Hepatocyte (in vitro differentiated cells): ENCODE measurements around the gene AP4E1. TPM values are rescaled to one million over a fixed set of nuclear protein-coding genes. Genes with fewer than 3 reads are reported as not detected.

ENCODE experiments used
- DNase-seq: peaks from one replicate; pipeline ENCODE4 v3.0.0-alpha.2; 2016; ENCODE audit warnings: low spot score
- H2AFZ ChIP-seq: fragments of 200-600 bp; sonication (generic); 2 replicates; pipeline ENCODE4 v1.6.0; 2016; ENCODE audit warnings: antibody characterized with exemption, mild to moderate bottlenecking
- H3K27ac ChIP-seq: fragments of 200-600 bp; sonication (generic); 2 replicates; pipeline ENCODE4 v1.5.1; 2016; ENCODE audit warnings: mild to moderate bottlenecking
- H3K27me3 ChIP-seq: fragments of 200-600 bp; sonication (generic); 2 replicates; pipeline ENCODE4 v1.6.1; 2016
- H3K36me3 ChIP-seq: fragments of 200-600 bp; sonication (generic); replicated peaks from 2 replicates; pipeline ENCODE4 v1.5.1; 2016; ENCODE audit warnings: low read depth; ENCODE audit not compliant: insufficient read depth
- H3K4me1 ChIP-seq: fragments of 200-600 bp; sonication (generic); 2 replicates; pipeline ENCODE4 v1.5.1; 2016; ENCODE audit warnings: mild to moderate bottlenecking, moderate library complexity; ENCODE audit not compliant: insufficient read depth
- H3K4me2 ChIP-seq: fragments of 200-600 bp; sonication (generic); 2 replicates; pipeline ENCODE4 v1.6.0; 2016
- H3K4me3 ChIP-seq: fragments of 200-600 bp; sonication (generic); 2 replicates; pipeline ENCODE4 v1.5.1; 2016; ENCODE audit warnings: mild to moderate bottlenecking
- H3K79me2 ChIP-seq: fragments of 200-600 bp; sonication (generic); 2 replicates; pipeline ENCODE4 v1.6.0; 2017; ENCODE audit warnings: mild to moderate bottlenecking
- H3K9me2 ChIP-seq: fragments of 200-600 bp; sonication (generic); replicated peaks from 2 replicates; pipeline ENCODE4 v1.6.0; 2017; ENCODE audit warnings: mild to moderate bottlenecking; ENCODE audit not compliant: insufficient read depth
- H3K9me3 ChIP-seq: fragments of 200-600 bp; sonication (generic); 2 replicates; pipeline ENCODE4 v1.5.1; 2016; ENCODE audit warnings: low read depth, mild to moderate bottlenecking
- H4K20me1 ChIP-seq: fragments of 200-600 bp; sonication (generic); 2 replicates; pipeline ENCODE4 v1.6.0; 2016; ENCODE audit warnings: mild to moderate bottlenecking; ENCODE audit not compliant: insufficient read depth, poor library complexity, severe bottlenecking
- EZH2 ChIP-seq: fragments of 200-600 bp; sonication (generic); IDR thresholded peaks from 2 replicates; pipeline ENCODE4 v1.6.1; 2016; ENCODE audit warnings: antibody characterized with exemption, mild to moderate bottlenecking, borderline replicate concordance
- EZH2phosphoT487 ChIP-seq: fragments of 200-600 bp; sonication (generic); IDR thresholded peaks from one replicate; pipeline ENCODE4 v1.6.1; 2018; ENCODE audit warnings: antibody characterized with exemption, mild to moderate bottlenecking, low read depth, moderate library complexity; ENCODE audit not compliant: unreplicated experiment, severe bottlenecking
- WGBS: methylation state at CpG from one replicate; pipeline ENCODE4 v1.1.6; 2016; ENCODE audit warnings: low lambda C conversion rate; ENCODE audit errors: missing lambda C conversion rate; 5-methylcytosine and 5-hydroxymethylcytosine counted together
- polyA plus RNA-seq: library from polyadenylated mRNA; unstranded; fragments of >200 nt; fragmentation: Nextera tagmentation; extraction: Ambion mirVana; gene quantifications from 2 replicates; pipeline ENCODE4 v1.2.1, GENCODE V29; 2016
- total RNA-seq: library from RNA; depleted of rRNA; stranded (reverse); fragments of >200 nt; gene quantifications from 2 replicates; pipeline ENCODE4 v1.2.3, GENCODE V29; 2014
- TF ChIP-seq, protein P1 (sequence below): fragments of 200-600 bp; sonication (generic); IDR thresholded peaks from 2 replicates; pipeline ENCODE4 v1.5.1; 2016; ENCODE audit warnings: antibody characterized with exemption, mild to moderate bottlenecking; ENCODE audit not compliant: poor library complexity

AP4E1 gene
- total and polyA plus RNA-seq, 2 experiments from 2014 or later = 1.4 to 12.4 TPM

DNA sequence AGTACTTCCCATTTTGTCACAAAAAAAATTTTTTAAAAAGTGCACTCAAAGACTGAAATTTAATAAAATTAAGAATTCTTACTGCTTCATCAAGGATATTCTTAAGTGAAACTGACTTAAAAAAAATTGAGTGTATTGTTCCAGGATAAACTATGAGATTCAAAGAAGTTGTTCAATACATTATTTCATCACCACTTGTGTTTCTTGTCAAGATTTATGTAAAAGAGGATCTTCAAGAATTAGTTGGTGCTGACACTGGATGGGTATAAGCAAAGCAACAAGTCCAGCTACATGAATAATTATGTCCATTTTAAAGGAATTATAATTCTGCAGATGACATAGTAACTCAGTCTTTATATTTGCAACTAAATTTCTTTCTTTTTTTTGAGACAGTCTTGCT, 4.3 kb upstream of the AP4E1 start:
- Histone ChIP-seq H3K4me2 (no peak overlapping the region), H3K27ac (no peak overlapping the region), H3K9me3 (no peaks in the 10 kb centered on the region), H3K4me1 (no peaks in the 10 kb centered on the region), H4K20me1 (no peaks in the 10 kb centered on the region), H3K27me3 (no peaks in the 10 kb centered on the region), H3K36me3 (no peaks in the 10 kb centered on the region), H3K4me3 (no peak overlapping the region), H3K79me2 (peaks cover under 1% of the 10 kb centered on the region), H2AFZ (no peak overlapping the region), H3K9me2 (no peaks in the 10 kb centered on the region)
- TF ChIP-seq EZH2phosphoT487 = no peak
- TF ChIP-seq, protein P1, sequence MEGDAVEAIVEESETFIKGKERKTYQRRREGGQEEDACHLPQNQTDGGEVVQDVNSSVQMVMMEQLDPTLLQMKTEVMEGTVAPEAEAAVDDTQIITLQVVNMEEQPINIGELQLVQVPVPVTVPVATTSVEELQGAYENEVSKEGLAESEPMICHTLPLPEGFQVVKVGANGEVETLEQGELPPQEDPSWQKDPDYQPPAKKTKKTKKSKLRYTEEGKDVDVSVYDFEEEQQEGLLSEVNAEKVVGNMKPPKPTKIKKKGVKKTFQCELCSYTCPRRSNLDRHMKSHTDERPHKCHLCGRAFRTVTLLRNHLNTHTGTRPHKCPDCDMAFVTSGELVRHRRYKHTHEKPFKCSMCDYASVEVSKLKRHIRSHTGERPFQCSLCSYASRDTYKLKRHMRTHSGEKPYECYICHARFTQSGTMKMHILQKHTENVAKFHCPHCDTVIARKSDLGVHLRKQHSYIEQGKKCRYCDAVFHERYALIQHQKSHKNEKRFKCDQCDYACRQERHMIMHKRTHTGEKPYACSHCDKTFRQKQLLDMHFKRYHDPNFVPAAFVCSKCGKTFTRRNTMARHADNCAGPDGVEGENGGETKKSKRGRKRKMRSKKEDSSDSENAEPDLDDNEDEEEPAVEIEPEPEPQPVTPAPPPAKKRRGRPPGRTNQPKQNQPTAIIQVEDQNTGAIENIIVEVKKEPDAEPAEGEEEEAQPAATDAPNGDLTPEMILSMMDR = no peak
- TF ChIP-seq EZH2 = no peak
- no peak for DNase-seq

DNA sequence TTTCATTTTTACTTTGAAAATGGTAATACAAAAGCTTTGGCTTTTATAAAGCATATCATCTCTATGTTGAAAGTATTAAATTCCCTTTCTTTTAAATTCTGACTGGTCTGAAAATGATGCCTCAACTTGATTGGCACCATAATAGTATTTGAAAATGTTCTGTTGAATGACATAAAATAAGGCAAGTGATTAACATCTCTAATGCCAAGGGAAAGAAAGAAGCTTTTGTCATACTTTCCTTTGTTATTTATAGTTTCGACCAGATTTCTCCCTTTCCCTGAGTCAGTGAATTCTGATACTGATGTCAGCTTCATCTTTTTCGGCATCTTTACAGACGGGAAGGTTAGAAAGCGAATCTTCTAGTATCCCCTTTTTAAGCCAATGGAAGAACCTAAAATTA, 3.4 kb upstream of the AP4E1 start:
- no peaks in the 10 kb centered on the region for H3K36me3 ChIP-seq
- no peak overlapping the region for H3K4me3 ChIP-seq
- no peak overlapping the region for H2AFZ ChIP-seq
- no peak for TF ChIP-seq EZH2
- no peak for TF ChIP-seq EZH2phosphoT487
- TF ChIP-seq, protein P1 = no peak
- no peaks in the 10 kb centered on the region for H3K9me3 ChIP-seq
- no peak overlapping the region for H3K4me2 ChIP-seq
- H3K27ac ChIP-seq = no peak overlapping the region
- H3K4me1 ChIP-seq = peaks cover 6% of the 10 kb centered on the region
- no peak for DNase-seq
- H3K9me2 ChIP-seq = no peaks in the 10 kb centered on the region
- WGBS = 92% methylated on average over 4 of the region's 4 CpGs
- H3K79me2 ChIP-seq = peaks cover 9% of the 10 kb centered on the region
- no peaks in the 10 kb centered on the region for H3K27me3 ChIP-seq
- no peaks in the 10 kb centered on the region for H4K20me1 ChIP-seq

DNA sequence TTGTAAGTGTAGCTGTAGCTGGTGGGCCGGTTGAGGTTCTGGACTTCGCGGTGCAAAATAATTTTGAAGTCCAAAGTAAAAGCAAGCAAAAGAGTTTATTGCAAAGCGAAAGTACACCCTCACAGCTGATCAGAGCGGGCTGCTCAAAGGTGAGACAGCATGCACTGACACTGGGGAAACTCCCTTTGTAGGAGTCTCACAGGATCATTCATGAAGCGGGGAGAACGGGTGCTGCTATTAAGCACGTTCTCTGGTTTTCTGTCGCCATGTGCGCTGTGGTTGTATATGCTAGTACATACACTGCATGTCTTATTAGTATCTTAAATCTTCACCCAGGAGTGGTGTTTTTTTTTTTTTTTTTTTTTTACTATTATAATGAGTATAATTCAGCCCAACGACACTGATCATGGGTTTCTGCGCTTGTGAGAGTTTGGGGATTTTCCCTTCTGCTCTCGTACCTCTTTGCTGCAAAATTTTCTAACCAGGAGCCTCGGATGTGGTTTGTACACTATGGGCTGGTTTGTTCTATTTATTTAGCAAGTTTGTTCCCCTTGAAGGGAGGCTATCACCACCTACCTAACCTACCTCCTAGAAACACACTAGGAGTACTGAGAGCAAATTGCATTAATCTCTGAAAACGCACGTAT, 1.4 kb upstream of the AP4E1 start:
- no peak overlapping the region for H3K27ac ChIP-seq
- 82% methylated on average over 16 of the region's 16 CpGs for WGBS
- no peaks in the 10 kb centered on the region for H3K36me3 ChIP-seq
- peaks cover 19% of the 10 kb centered on the region for H3K79me2 ChIP-seq
- peak overlapping the region; percentile 79 for H3K4me2 ChIP-seq
- peak overlapping the region; percentile 95 for H2AFZ ChIP-seq
- no peaks in the 10 kb centered on the region for H4K20me1 ChIP-seq
- no peaks in the 10 kb centered on the region for H3K9me2 ChIP-seq
- peak; percentile 52 for DNase-seq
- no peak for TF ChIP-seq EZH2phosphoT487
- H3K4me1 ChIP-seq = peaks cover 9% of the 10 kb centered on the region
- no peaks in the 10 kb centered on the region for H3K9me3 ChIP-seq
- H3K27me3 ChIP-seq = no peaks in the 10 kb centered on the region
- H3K4me3 ChIP-seq = peak overlapping the region; percentile 82

DNA sequence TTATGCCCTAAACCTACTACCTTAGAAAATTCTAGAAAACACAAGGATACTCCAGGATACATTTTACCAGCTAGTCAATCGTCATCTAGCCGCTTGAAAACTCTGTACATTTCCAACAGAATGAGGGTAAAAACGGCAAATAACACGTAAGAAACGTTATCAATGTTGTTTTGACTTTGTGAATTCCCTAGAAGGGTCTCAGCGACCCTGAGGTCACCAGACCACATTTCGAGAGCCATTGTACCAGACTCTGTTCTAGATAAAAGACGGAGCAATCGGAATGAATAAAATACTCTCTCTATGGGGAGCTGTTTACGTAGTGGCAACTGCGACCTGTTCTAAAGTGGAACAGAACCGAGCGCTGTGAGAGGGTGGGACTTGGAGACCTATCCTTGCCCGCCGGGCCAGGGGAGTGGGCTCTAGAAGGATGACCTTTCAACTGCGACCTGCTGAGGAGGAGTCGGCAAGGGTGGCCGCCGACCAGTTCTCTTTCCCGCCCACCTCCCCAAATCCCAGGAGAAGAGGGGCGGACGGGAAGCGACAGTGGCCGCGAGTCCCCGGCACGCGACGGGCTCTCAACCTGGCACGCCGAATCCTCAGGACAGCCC, 778 bp upstream of the AP4E1 start:
- no peaks in the 10 kb centered on the region for H4K20me1 ChIP-seq
- 2% methylated on average over 30 of the region's 31 CpGs for WGBS
- H3K27ac ChIP-seq = peak overlapping the region; percentile 79
- peak overlapping the region; percentile 95 for H2AFZ ChIP-seq
- H3K9me2 ChIP-seq = no peaks in the 10 kb centered on the region
- H3K79me2 ChIP-seq = peaks cover 19% of the 10 kb centered on the region
- peaks cover 9% of the 10 kb centered on the region for H3K4me1 ChIP-seq
- H3K4me2 ChIP-seq = peak overlapping the region; percentile 79
- no peaks in the 10 kb centered on the region for H3K36me3 ChIP-seq
- H3K4me3 ChIP-seq = peak overlapping the region; percentile 82
- TF ChIP-seq, protein P1 = no peak
- TF ChIP-seq EZH2phosphoT487 = no peak
- DNase-seq = peak; percentile 51
- no peaks in the 10 kb centered on the region for H3K9me3 ChIP-seq
- no peaks in the 10 kb centered on the region for H3K27me3 ChIP-seq
